ENCODE data around the gene MRPS14. TPM values are rescaled to one million over a fixed set of nuclear protein-coding genes. Genes with fewer than 3 reads are reported as not detected.

MRPS14 gene
- total RNA-seq, 2 experiments from 2014 or later: 34.1 TPM

- ChIA-PET POLR2A (interaction anchor here (0.8 to 1.2 kb wide), 2 partner anchors 24 to 175 kb away, joined by 3 read pairs; no protein-coding TSS in a partner anchor), CTCF (interaction anchor here (0.8 to 2.1 kb wide), 2 partner anchors 9 to 24 kb away, joined by 3 to 7 read pairs; no protein-coding TSS in a partner anchor)
- H3K9me3 Mint-ChIP-seq: no peaks in the 10 kb centered on the region
- no peaks in the 10 kb centered on the region for H3K27me3 Mint-ChIP-seq
- H3K36me3 Mint-ChIP-seq (ENCODE audit: low read depth): peaks cover 67% of the 10 kb centered on the region
- DNase-seq: no peak
- peaks cover 60% of the 10 kb centered on the region for H3K4me1 Mint-ChIP-seq
- no peak overlapping the region for H3K27ac Mint-ChIP-seq
- H3K4me3 Mint-ChIP-seq: no peak overlapping the region
Measured at GRCh38 chr1:174974711-174975119, 48.5 kb downstream of the MRPS14 start.

- Mint-ChIP-seq H3K27ac (peak overlapping the region; percentile 49), H3K27me3 (no peaks in the 10 kb centered on the region), H3K36me3 (ENCODE audit: low read depth) (peaks cover 64% of the 10 kb centered on the region), H3K9me3 (no peaks in the 10 kb centered on the region), H3K4me3 (no peak overlapping the region), H3K4me1 (peaks cover 73% of the 10 kb centered on the region)
- POLR2A ChIA-PET: interaction anchor here (1.1 to 3.8 kb wide), 3 partner anchors 14 to 172 kb away, joined by 4 to 37 read pairs (median 17); partner anchors contain the start of gene CACYBP
- no peak for DNase-seq
- CTCF ChIA-PET: interaction anchor here (0.6 to 2.2 kb wide), 6 partner anchors 10 to 990 kb away, joined by 3 to 7 read pairs (median 4); no protein-coding TSS in a partner anchor
Measured at GRCh38 chr1:174971902-174972301, 51.3 kb downstream of the MRPS14 start.

GRCh38 chr1:174971466-174971865 is 51.8 kb downstream of the MRPS14 start:
- ChIA-PET CTCF (interaction anchor here (0.6 to 2.2 kb wide), 6 partner anchors 10 to 175 kb away, joined by 3 to 7 read pairs (median 4); no protein-coding TSS in a partner anchor), POLR2A (interaction anchor here (0.8 to 3.8 kb wide), 4 partner anchors 10 to 171 kb away, joined by 3 to 37 read pairs (median 10); partner anchors contain the start of gene CACYBP)
- H3K4me1 Mint-ChIP-seq: peaks cover 71% of the 10 kb centered on the region
- H3K9me3 Mint-ChIP-seq: no peaks in the 10 kb centered on the region
- DNase-seq: no peak
- H3K27ac Mint-ChIP-seq: peak overlapping the region; percentile 58
- peaks cover 59% of the 10 kb centered on the region for H3K36me3 Mint-ChIP-seq (ENCODE audit: low read depth)
- no peaks in the 10 kb centered on the region for H3K27me3 Mint-ChIP-seq
- H3K4me3 Mint-ChIP-seq: peak overlapping the region; percentile 10

- Mint-ChIP-seq H3K4me1 (peaks cover 72% of the 10 kb centered on the region), H3K36me3 (ENCODE audit: low read depth) (peaks cover 48% of the 10 kb centered on the region), H3K4me3 (peak overlapping the region; percentile 40), H3K27me3 (no peaks in the 10 kb centered on the region), H3K27ac (peak overlapping the region; percentile 93), H3K9me3 (no peaks in the 10 kb centered on the region)
- ChIA-PET CTCF (interaction anchor here (0.9 to 1.4 kb wide), 2 partner anchors 13 to 224 kb away, joined by 3 to 4 read pairs; no protein-coding TSS in a partner anchor), POLR2A (interaction anchor here (0.6 to 3.8 kb wide), 7 partner anchors 10 to 170 kb away, joined by 3 to 37 read pairs (median 4); partner anchors contain the start of genes CACYBP and MRPS14)
- DNase-seq: peak; percentile 43
Measured at GRCh38 chr1:174969977-174970376, 53.2 kb downstream of the MRPS14 start.

- CTCF ChIA-PET: interaction anchor here (0.8 to 1.3 kb wide), 7 partner anchors 10 to 169 kb away, joined by 3 to 10 read pairs (median 4); partner anchors contain the start of genes CACYBP and MRPS14
- H3K27me3 Mint-ChIP-seq: no peaks in the 10 kb centered on the region
- H3K4me1 Mint-ChIP-seq: peaks cover 77% of the 10 kb centered on the region
- peaks cover 39% of the 10 kb centered on the region for H3K36me3 Mint-ChIP-seq (ENCODE audit: low read depth)
- POLR2A ChIA-PET: interaction anchor here (0.7 to 7.2 kb wide), 16 partner anchors 8 to 1144 kb away, joined by 3 to 203 read pairs (median 6); partner anchors contain the start of genes CACYBP, CENPL, DARS2 and GAS5
- DNase-seq: no peak
- peak overlapping the region; percentile 93 for H3K27ac Mint-ChIP-seq
- no peaks in the 10 kb centered on the region for H3K9me3 Mint-ChIP-seq
- H3K4me3 Mint-ChIP-seq: peak overlapping the region; percentile 62
Measured at GRCh38 chr1:174968750-174969244, 54.4 kb downstream of the MRPS14 start.

- CTCF ChIA-PET: interaction anchor here (0.6 to 1.3 kb wide), 10 partner anchors 11 to 169 kb away, joined by 3 to 10 read pairs (median 4); partner anchors contain the start of genes CACYBP and MRPS14
- DNase-seq: no peak
- Mint-ChIP-seq H3K9me3 (no peaks in the 10 kb centered on the region), H3K27ac (peak overlapping the region; percentile 93), H3K27me3 (no peaks in the 10 kb centered on the region), H3K36me3 (ENCODE audit: low read depth) (peaks cover 34% of the 10 kb centered on the region), H3K4me3 (peak overlapping the region; percentile 62), H3K4me1 (peaks cover 83% of the 10 kb centered on the region)
- POLR2A ChIA-PET: interaction anchor here (0.7 to 7.2 kb wide), 18 partner anchors 9 to 1143 kb away, joined by 3 to 203 read pairs (median 5); partner anchors contain the start of genes CACYBP, CENPL, DARS2 and GAS5
Measured at GRCh38 chr1:174967845-174968705, 55.1 kb downstream of the MRPS14 start.

- Mint-ChIP-seq H3K27ac (peak overlapping the region; percentile 97), H3K4me3 (peak overlapping the region; percentile 83), H3K4me1 (peaks cover 69% of the 10 kb centered on the region), H3K9me3 (no peaks in the 10 kb centered on the region), H3K36me3 (ENCODE audit: low read depth) (peaks cover 21% of the 10 kb centered on the region), H3K27me3 (no peaks in the 10 kb centered on the region)
- CTCF ChIA-PET: interaction anchor here (1.5 to 1.8 kb wide), 4 partner anchors 12 to 33 kb away, joined by 3 to 9 read pairs (median 4); partner anchors contain the start of gene CACYBP
- POLR2A ChIA-PET: interaction anchor here (0.8 to 7.2 kb wide), 15 partner anchors 10 to 1142 kb away, joined by 3 to 203 read pairs (median 4); partner anchors contain the start of genes CACYBP and MRPS14
- DNase-seq: no peak
Measured at GRCh38 chr1:174966008-174966572, 57.1 kb downstream of the MRPS14 start.

GRCh38 chr1:174965362-174966007 is 57.7 kb downstream of the MRPS14 start:
- no peaks in the 10 kb centered on the region for H3K27me3 Mint-ChIP-seq
- peaks cover 68% of the 10 kb centered on the region for H3K4me1 Mint-ChIP-seq
- H3K4me3 Mint-ChIP-seq: peak overlapping the region; percentile 83
- POLR2A ChIA-PET: interaction anchor here (0.7 to 7.2 kb wide), 18 partner anchors 9 to 1142 kb away, joined by 3 to 203 read pairs (median 4); partner anchors contain the start of genes CACYBP, MRPS14 and ZBTB37
- peak; percentile 44 for DNase-seq
- peaks cover 20% of the 10 kb centered on the region for H3K36me3 Mint-ChIP-seq (ENCODE audit: low read depth)
- CTCF ChIA-PET: interaction anchor here (0.7 to 1.8 kb wide), 5 partner anchors 13 to 34 kb away, joined by 3 to 9 read pairs (median 4); partner anchors contain the start of gene CACYBP
- no peaks in the 10 kb centered on the region for H3K9me3 Mint-ChIP-seq
- peak overlapping the region; percentile 97 for H3K27ac Mint-ChIP-seq

GRCh38 chr1:174964972-174965361 is 58.3 kb downstream of the MRPS14 start:
- Mint-ChIP-seq H3K4me3 (peak overlapping the region; percentile 83), H3K27ac (peak overlapping the region; percentile 97), H3K4me1 (peaks cover 63% of the 10 kb centered on the region), H3K9me3 (no peaks in the 10 kb centered on the region), H3K36me3 (ENCODE audit: low read depth) (peaks cover 15% of the 10 kb centered on the region), H3K27me3 (no peaks in the 10 kb centered on the region)
- CTCF ChIA-PET: interaction anchor here (0.7 to 1.8 kb wide), 4 partner anchors 13 to 34 kb away, joined by 3 to 9 read pairs (median 4); partner anchors contain the start of gene CACYBP
- no peak for DNase-seq
- POLR2A ChIA-PET: interaction anchor here (0.7 to 7.2 kb wide), 19 partner anchors 8 to 1141 kb away, joined by 3 to 203 read pairs (median 5); partner anchors contain the start of genes CACYBP, MRPS14 and ZBTB37

GRCh38 chr1:174964261-174964971 is 58.8 kb downstream of the MRPS14 start:
- no peaks in the 10 kb centered on the region for H3K9me3 Mint-ChIP-seq
- no peaks in the 10 kb centered on the region for H3K27me3 Mint-ChIP-seq
- H3K27ac Mint-ChIP-seq: peak overlapping the region; percentile 97
- CTCF ChIA-PET: interaction anchor here (0.9 to 2.3 kb wide), 3 partner anchors 18 to 36 kb away, joined by 4 to 13 read pairs (median 6); partner anchors contain the start of gene CACYBP
- H3K36me3 Mint-ChIP-seq (ENCODE audit: low read depth): peaks cover 10% of the 10 kb centered on the region
- POLR2A ChIA-PET: interaction anchor here (0.9 to 7.2 kb wide), 10 partner anchors 10 to 1095 kb away, joined by 3 to 203 read pairs (median 4); partner anchors contain the start of genes CACYBP, MRPS14 and ZBTB37
- H3K4me1 Mint-ChIP-seq: peaks cover 57% of the 10 kb centered on the region
- DNase-seq: peak; percentile 29
- H3K4me3 Mint-ChIP-seq: peak overlapping the region; percentile 83
